Stimulated activated CD4-positive, alpha-beta T cell treated with anti-CD3 and anti-CD28 coated beads, Interleukin-1b, Interleukin-23, amount 100 ng/mL, for 48 hours (primary cell): ENCODE measurements around the gene SHC1.

ENCODE experiments used
- DNase-seq: peaks from one replicate; pipeline ENCODE4 v3.0.0-alpha.2; 2020

The SHC1 gene

GRCh38 chr1:154973344-154974101 is 3.0 kb upstream of the SHC1 start:
- peak; percentile 97 for DNase-seq

- no peak for DNase-seq
Observed at GRCh38 chr1:154972517-154973343, 2.2 kb upstream of the SHC1 start.

GRCh38 chr1:154972213-154972516 is 1.6 kb upstream of the SHC1 start:
- no peak for DNase-seq

- DNase-seq = no peak
Observed at GRCh38 chr1:154971341-154971998, 923 bp upstream of the SHC1 start.

GRCh38 chr1:154969860-154970452 is 591 bp downstream of the SHC1 start:
- no peak for DNase-seq

- DNase-seq = no peak
Observed at GRCh38 chr1:154969246-154969645, 1.3 kb downstream of the SHC1 start.

- DNase-seq = no peak
Observed at GRCh38 chr1:154968731-154969130, 1.8 kb downstream of the SHC1 start.

- no peak for DNase-seq
Observed at GRCh38 chr1:154967331-154967950, 3.1 kb downstream of the SHC1 start.

GRCh38 chr1:154966111-154966510 is 4.4 kb downstream of the SHC1 start:
- DNase-seq = no peak

- DNase-seq = no peak
Observed at GRCh38 chr1:154964359-154964758, 6.2 kb downstream of the SHC1 start.

- DNase-seq = no peak
Observed at GRCh38 chr1:154963643-154964042, 6.9 kb downstream of the SHC1 start.

GRCh38 chr1:154962795-154963330 is 7.7 kb downstream of the SHC1 start:
- no peak for DNase-seq

GRCh38 chr1:154962156-154962749 is 8.3 kb downstream of the SHC1 start:
- no peak for DNase-seq

GRCh38 chr1:154961207-154962155 is 9.1 kb downstream of the SHC1 start, which contains the start of gene PYGO2:
TSS of gene PYGO2 (minus strand) at chr1:154961782. CDS start at chr1:154961576, 206 bp downstream.
- DNase-seq = peak; percentile 82

GRCh38 chr1:154960446-154961136 is 10.0 kb downstream of the SHC1 start:
- DNase-seq = no peak

GRCh38 chr1:154959426-154959780 is 11.1 kb downstream of the SHC1 start:
- DNase-seq = no peak

GRCh38 chr1:154958681-154959425 is 11.7 kb downstream of the SHC1 start:
- no peak for DNase-seq

- no peak for DNase-seq
Observed at GRCh38 chr1:154958036-154958435, 12.5 kb downstream of the SHC1 start.

GRCh38 chr1:154957091-154957657 is 13.4 kb downstream of the SHC1 start:
- DNase-seq = no peak
